Suprapubic skin (tissue), 4 donors: ENCODE measurements around the gene LDAH. TPM values are rescaled to one million over a fixed set of nuclear protein-coding genes. Genes with fewer than 3 reads are reported as not detected.

Experiments used
- DNase-seq, 2 donors: peaks; one replicate each; pipeline ENCODE4 v3.0.0-alpha.2; 2019; ENCODE audit warnings: low spot score in 2 of 2
- H3K27ac ChIP-seq: fragments of 200-600 bp; sonication (generic); one replicate; pipeline ENCODE4 v1.5.1; 2019
- H3K27me3 ChIP-seq: fragments of 200-600 bp; sonication (generic); one replicate; pipeline ENCODE4 v1.5.1; 2019
- H3K36me3 ChIP-seq: fragments of 200-600 bp; sonication (generic); one replicate; pipeline ENCODE4 v1.5.1; 2019
- H3K4me1 ChIP-seq: fragments of 200-600 bp; sonication (generic); one replicate; pipeline ENCODE4 v1.5.1; 2019
- H3K4me3 ChIP-seq: fragments of 200-600 bp; sonication (generic); one replicate; pipeline ENCODE4 v1.5.1; 2019; ENCODE audit warnings: mild to moderate bottlenecking
- H3K9me3 ChIP-seq: fragments of 200-600 bp; sonication (generic); one replicate; pipeline ENCODE4 v1.5.1; 2019
- CTCF ChIP-seq, 2 donors: fragments of 200-600 bp in 1 of 2; fragments of 450-650 bp in 1 of 2; sonication (generic) in 1 of 2; IDR thresholded peaks; one replicate each; pipeline ENCODE4 v1.5.1; 2016 to 2019; ENCODE audit warnings: antibody characterized with exemption in 2 of 2, mild to moderate bottlenecking in 1 of 2, moderate library complexity in 1 of 2
- EP300 ChIP-seq: sonication (generic); formaldehyde crosslinking; IDR thresholded peaks from one replicate; pipeline ENCODE4 v1.6.1; 2017; ENCODE audit warnings: antibody characterized with exemption
- POLR2A ChIP-seq, 2 donors: fragments of 450-650 bp; IDR thresholded peaks; one replicate each; pipeline ENCODE4 v1.6.1; 2017; ENCODE audit warnings: antibody characterized with exemption in 2 of 2, mild to moderate bottlenecking in 2 of 2, moderate library complexity in 2 of 2
- POLR2AphosphoS5 ChIP-seq, 3 donors: sonication (generic); formaldehyde crosslinking; IDR thresholded peaks; one replicate each; pipeline ENCODE4 v1.6.1; 2017; ENCODE audit warnings: antibody characterized with exemption in 3 of 3
- WGBS: methylation state at CpG from one replicate; pipeline ENCODE4 v1.1.5; 2018; 5-methylcytosine and 5-hydroxymethylcytosine counted together
- total RNA-seq, 4 donors: library from RNA; depleted of rRNA; stranded (reverse); fragments of >200 nt; gene quantifications; one replicate each; pipeline ENCODE4 v1.1.0, GENCODE V29; 2016

The LDAH gene
- total RNA-seq, 4 donors from 2014 or later, result 9.0 to 15.5 (median 10.4) TPM

- Histone ChIP-seq H3K4me1 (no peaks in the 10 kb centered on the region), H3K27ac (no peak overlapping the region), H3K4me3 (no peak overlapping the region), H3K9me3 (no peaks in the 10 kb centered on the region), H3K36me3 (no peaks in the 10 kb centered on the region), H3K27me3 (no peaks in the 10 kb centered on the region)
- no peak for DNase-seq
- WGBS, result 100% methylated on average over 1 of the region's 1 CpG
- TF ChIP-seq POLR2AphosphoS5 (IDR thresholded peaks at IDR 0.05) (no peak), CTCF (IDR thresholded peaks at IDR 0.05) (no peak), EP300 (no peak), POLR2A (IDR thresholded peaks at IDR 0.05) (no peak)
Measured at GRCh38 chr2:20757405-20758090, 65.4 kb downstream of the LDAH start.

GRCh38 chr2:20755132-20755800 lies 67.6 kb downstream of the LDAH start:
- Histone ChIP-seq H3K27ac (no peak overlapping the region), H3K9me3 (no peaks in the 10 kb centered on the region), H3K4me1 (no peaks in the 10 kb centered on the region), H3K4me3 (no peak overlapping the region), H3K36me3 (no peaks in the 10 kb centered on the region), H3K27me3 (no peaks in the 10 kb centered on the region)
- DNase-seq, result no peak
- TF ChIP-seq POLR2A (IDR thresholded peaks at IDR 0.05) (no peak), EP300 (no peak), CTCF (IDR thresholded peaks at IDR 0.05) (no peak), POLR2AphosphoS5 (IDR thresholded peaks at IDR 0.05) (no peak)

- H3K4me3 ChIP-seq, result no peak overlapping the region
- H3K27me3 ChIP-seq, result no peaks in the 10 kb centered on the region
- DNase-seq, result no peak
- 94% methylated on average over 3 of the region's 3 CpGs for WGBS
- no peak overlapping the region for H3K27ac ChIP-seq
- no peaks in the 10 kb centered on the region for H3K4me1 ChIP-seq
- TF ChIP-seq POLR2A (IDR thresholded peaks at IDR 0.05) (no peak), EP300 (no peak), CTCF (IDR thresholded peaks at IDR 0.05) (no peak), POLR2AphosphoS5 (IDR thresholded peaks at IDR 0.05) (no peak)
- H3K9me3 ChIP-seq, result no peaks in the 10 kb centered on the region
- H3K36me3 ChIP-seq, result no peaks in the 10 kb centered on the region
Measured at GRCh38 chr2:20752293-20752692, 70.6 kb downstream of the LDAH start.

GRCh38 chr2:20747317-20747716 lies 75.6 kb downstream of the LDAH start:
- no peak for DNase-seq
- H3K4me3 ChIP-seq, result no peak overlapping the region
- no peaks in the 10 kb centered on the region for H3K36me3 ChIP-seq
- TF ChIP-seq POLR2AphosphoS5 (IDR thresholded peaks at IDR 0.05) (no peak), POLR2A (IDR thresholded peaks at IDR 0.05) (no peak), EP300 (no peak), CTCF (IDR thresholded peaks at IDR 0.05) (no peak)
- 88% methylated on average over 1 of the region's 1 CpG for WGBS
- no peak overlapping the region for H3K27ac ChIP-seq
- H3K27me3 ChIP-seq, result no peaks in the 10 kb centered on the region
- no peaks in the 10 kb centered on the region for H3K4me1 ChIP-seq
- no peaks in the 10 kb centered on the region for H3K9me3 ChIP-seq

- Histone ChIP-seq H3K27ac (no peak overlapping the region), H3K4me3 (no peak overlapping the region), H3K4me1 (no peaks in the 10 kb centered on the region), H3K27me3 (no peaks in the 10 kb centered on the region), H3K9me3 (no peaks in the 10 kb centered on the region), H3K36me3 (no peaks in the 10 kb centered on the region)
- no peak for TF ChIP-seq CTCF (IDR thresholded peaks at IDR 0.05)
- no peak for TF ChIP-seq POLR2A (IDR thresholded peaks at IDR 0.05)
- TF ChIP-seq EP300, result no peak
- no peak for TF ChIP-seq POLR2AphosphoS5 (IDR thresholded peaks at IDR 0.05)
- DNase-seq, result no peak
- 82% methylated on average over 2 of the region's 2 CpGs for WGBS
Measured at GRCh38 chr2:20745924-20746555, 76.9 kb downstream of the LDAH start.
